IPS-18a (cell line): Measurements from ENCODE around the gene LCMT2.
"Not testable (repeated sequence)": the region's sequence is repeated elsewhere in the genome, so short reads cannot be mapped to it uniquely, and the experiment has no call there.

Experiments
- H3K27ac ChIP-seq: one replicate; pipeline ENCODE4 v1.5.1; 2013; ENCODE audit warnings: low read length
- H3K27me3 ChIP-seq: one replicate; pipeline ENCODE4 v1.6.1; 2013; ENCODE audit warnings: mild to moderate bottlenecking, low read length; ENCODE audit not compliant: control insufficient read depth, insufficient read depth
- H3K36me3 ChIP-seq: one replicate; pipeline ENCODE4 v1.6.1; 2013; ENCODE audit warnings: low read depth, low read length; ENCODE audit not compliant: control insufficient read depth
- H3K4me1 ChIP-seq: one replicate; pipeline ENCODE4 v1.6.1; 2013; ENCODE audit warnings: low read depth, low read length; ENCODE audit not compliant: control insufficient read depth
- H3K4me3 ChIP-seq: one replicate; pipeline ENCODE4 v1.5.1; 2013; ENCODE audit warnings: low read length
- H3K9ac ChIP-seq: one replicate; pipeline ENCODE4 v1.6.1; 2013; ENCODE audit warnings: mild to moderate bottlenecking, low read length, moderate library complexity
- H3K9me3 ChIP-seq: one replicate; pipeline ENCODE4 v1.6.1; 2013; ENCODE audit warnings: low read depth, low read length; ENCODE audit not compliant: control insufficient read depth

The LCMT2 gene

GRCh38 chr15:43302205-43302817 lies 28.1 kb downstream of the LCMT2 start, which contains the start of gene TGM7:
Gene TGM7, minus strand, starts transcription at chr15:43302255.
- no peak within 1 kb of the TSS for H3K9ac ChIP-seq
- H3K36me3 ChIP-seq, result no peaks in the 10 kb centered on the region
- H3K27me3 ChIP-seq, result no peaks in the 10 kb centered on the region
- no peaks in the 10 kb centered on the region for H3K4me1 ChIP-seq
- H3K4me3 ChIP-seq, result no peak within 1 kb of the TSS
- no peaks in the 10 kb centered on the region for H3K9me3 ChIP-seq
- no peak within 1 kb of the TSS for H3K27ac ChIP-seq

GRCh38 chr15:43299884-43300283 lies 30.5 kb downstream of the LCMT2 start:
- Histone ChIP-seq H3K27ac (no peak overlapping the region), H3K9ac (no peak overlapping the region), H3K9me3 (no peaks in the 10 kb centered on the region), H3K27me3 (no peaks in the 10 kb centered on the region), H3K4me3 (no peak overlapping the region), H3K36me3 (no peaks in the 10 kb centered on the region), H3K4me1 (no peaks in the 10 kb centered on the region)

DNA sequence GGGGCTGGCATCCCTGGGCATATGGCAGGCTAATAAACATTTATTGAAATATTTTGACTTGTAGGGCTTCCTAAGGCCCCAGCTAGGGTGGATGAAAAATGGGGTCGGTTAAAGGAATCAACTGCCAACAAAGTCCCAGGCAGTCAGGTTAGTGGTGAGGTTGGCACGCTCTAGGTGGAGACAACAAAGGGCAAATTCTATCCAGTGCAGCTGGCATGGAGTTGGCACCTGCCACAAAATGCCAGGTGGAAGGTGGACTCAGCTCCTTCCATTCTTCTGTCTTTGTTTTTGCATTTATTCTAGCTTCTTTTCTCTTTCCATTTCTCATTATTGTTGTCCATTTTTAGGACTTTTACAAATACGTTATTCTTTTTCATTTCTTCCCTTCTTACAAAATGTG lies 31.0 kb downstream of the LCMT2 start:
- H3K27me3 ChIP-seq, result no peaks in the 10 kb centered on the region
- H3K9me3 ChIP-seq, result no peaks in the 10 kb centered on the region
- no peaks in the 10 kb centered on the region for H3K36me3 ChIP-seq
- H3K4me1 ChIP-seq, result no peaks in the 10 kb centered on the region
- no peak overlapping the region for H3K9ac ChIP-seq
- no peak overlapping the region for H3K27ac ChIP-seq
- H3K4me3 ChIP-seq, result no peak overlapping the region

GRCh38 chr15:43294091-43294706 lies 36.2 kb downstream of the LCMT2 start:
- H3K27ac ChIP-seq, result no peak overlapping the region
- no peaks in the 10 kb centered on the region for H3K9me3 ChIP-seq
- H3K4me1 ChIP-seq, result no peaks in the 10 kb centered on the region
- H3K4me3 ChIP-seq, result no peak overlapping the region
- peaks cover 12% of the 10 kb centered on the region for H3K27me3 ChIP-seq
- no peak overlapping the region for H3K9ac ChIP-seq
- H3K36me3 ChIP-seq, result no peaks in the 10 kb centered on the region

DNA sequence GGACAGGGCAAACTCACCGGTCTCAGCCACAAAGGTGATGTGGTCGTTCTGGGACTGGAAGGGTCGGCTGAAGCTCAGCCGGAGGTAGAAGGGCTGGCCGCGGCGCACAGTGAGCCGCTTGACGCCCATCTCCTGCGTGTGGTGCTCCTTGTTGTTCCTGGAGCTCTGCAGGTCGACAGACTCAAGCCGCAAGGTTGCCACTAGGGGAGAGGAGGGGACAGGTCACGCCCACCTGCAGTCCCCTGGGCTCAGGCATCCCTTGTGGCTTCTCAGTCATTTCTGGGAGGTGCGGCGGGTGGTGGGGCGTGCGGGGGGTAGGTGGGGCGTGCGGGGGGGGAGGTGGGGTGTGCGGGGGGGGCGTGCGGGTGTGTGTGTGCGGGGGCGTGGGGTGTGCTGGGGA lies 36.9 kb downstream of the LCMT2 start:
- Histone ChIP-seq H3K27me3 (peaks cover 12% of the 10 kb centered on the region), H3K9me3 (no peaks in the 10 kb centered on the region), H3K4me1 (no peaks in the 10 kb centered on the region), H3K9ac (no peak overlapping the region), H3K27ac (no peak overlapping the region), H3K4me3 (no peak overlapping the region), H3K36me3 (no peaks in the 10 kb centered on the region)

DNA sequence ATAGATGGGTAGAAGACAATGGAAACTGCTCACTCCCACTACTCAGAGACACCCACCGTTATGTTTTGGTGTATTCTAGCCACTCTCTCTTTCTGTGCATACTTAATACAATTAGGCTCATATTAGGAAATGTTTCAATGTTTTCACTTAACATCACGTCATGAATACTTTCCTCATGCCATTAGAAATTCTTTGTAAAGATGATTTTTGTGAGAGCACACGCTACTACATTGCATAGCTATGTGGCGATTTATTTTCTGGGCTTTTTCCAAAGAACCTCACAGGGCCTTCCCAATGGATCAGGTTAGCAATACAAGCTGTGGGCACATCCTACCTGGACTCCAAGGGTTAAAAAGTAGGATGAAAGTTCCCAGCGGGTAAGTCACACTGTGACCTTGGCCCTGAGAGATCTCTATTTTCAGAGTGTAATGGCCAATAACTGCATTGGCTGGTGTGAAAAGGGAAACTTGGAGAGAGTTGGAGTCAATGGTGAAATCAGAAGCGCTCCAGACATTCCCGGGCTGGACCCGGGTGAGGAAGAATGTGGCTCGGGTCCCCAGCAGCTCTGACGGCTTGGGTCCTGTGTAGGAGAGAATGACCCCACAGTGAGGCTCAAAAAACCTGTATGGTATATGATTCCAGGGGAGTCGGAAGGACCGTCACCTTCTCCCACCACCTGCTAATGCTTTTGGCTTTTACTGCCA lies 37.8 kb downstream of the LCMT2 start:
- Histone ChIP-seq H3K36me3 (no peaks in the 10 kb centered on the region), H3K27me3 (peaks cover 12% of the 10 kb centered on the region), H3K4me1 (no peaks in the 10 kb centered on the region), H3K9me3 (no peaks in the 10 kb centered on the region), H3K27ac (no peak overlapping the region), H3K9ac (no peak overlapping the region), H3K4me3 (no peak overlapping the region)

DNA sequence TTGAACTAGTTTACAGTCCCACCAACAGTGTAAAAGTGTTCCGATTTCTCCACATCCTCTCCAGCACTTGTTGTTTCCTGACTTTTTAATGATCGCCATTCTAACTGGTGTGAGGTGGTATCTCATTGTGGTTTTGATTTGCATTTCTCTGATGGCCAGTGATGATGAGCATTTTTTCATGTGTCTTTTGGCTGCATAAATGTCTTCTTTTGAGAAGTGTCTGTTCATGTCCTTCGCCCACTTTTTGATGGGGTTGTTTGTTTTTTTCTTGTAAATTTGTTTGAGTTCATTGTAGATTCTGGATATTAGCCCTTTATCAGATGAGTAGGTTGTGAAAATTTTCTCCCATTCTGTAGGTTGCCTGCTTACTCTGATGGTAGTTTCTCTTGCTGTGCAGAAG lies 40.7 kb downstream of the LCMT2 start:
- H3K9me3 ChIP-seq, H3K27ac ChIP-seq, H3K9ac ChIP-seq, H3K4me3 ChIP-seq, H3K4me1 ChIP-seq, H3K36me3 ChIP-seq: not testable (repeated sequence)
- H3K27me3 ChIP-seq, result peaks cover 12% of the 10 kb centered on the region

GRCh38 chr15:43287254-43287653 lies 43.1 kb downstream of the LCMT2 start:
- H3K27me3 ChIP-seq, result peaks cover under 1% of the 10 kb centered on the region
- H3K4me3 ChIP-seq, result no peak overlapping the region
- H3K4me1 ChIP-seq, result no peaks in the 10 kb centered on the region
- H3K36me3 ChIP-seq, result no peaks in the 10 kb centered on the region
- no peak overlapping the region for H3K27ac ChIP-seq
- H3K9ac ChIP-seq, result no peak overlapping the region
- no peaks in the 10 kb centered on the region for H3K9me3 ChIP-seq

DNA sequence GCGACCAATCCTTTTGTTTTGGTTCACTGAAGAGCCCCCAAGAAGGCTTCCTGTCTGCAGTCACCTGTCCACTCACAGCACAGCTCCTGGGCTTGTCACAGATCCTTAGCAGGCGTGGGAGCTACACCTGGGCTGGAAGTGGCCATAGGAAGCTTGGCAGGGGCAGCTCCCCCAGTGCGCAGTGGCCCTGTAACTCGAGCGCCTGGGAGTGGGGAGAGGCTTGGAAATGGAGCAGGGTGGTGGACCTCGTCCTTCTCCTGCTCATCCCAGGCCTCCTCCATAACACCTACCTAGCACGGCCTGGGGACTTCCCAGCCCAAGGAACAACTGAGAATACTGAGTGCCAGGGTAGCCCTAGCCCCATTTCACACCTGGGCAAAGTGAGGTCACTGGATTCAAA lies 44.3 kb downstream of the LCMT2 start:
- Histone ChIP-seq H3K4me3 (no peak overlapping the region), H3K9ac (no peak overlapping the region), H3K4me1 (no peaks in the 10 kb centered on the region), H3K9me3 (no peaks in the 10 kb centered on the region), H3K36me3 (no peaks in the 10 kb centered on the region), H3K27me3 (no peaks in the 10 kb centered on the region), H3K27ac (no peak overlapping the region)

- no peak overlapping the region for H3K27ac ChIP-seq
- H3K4me3 ChIP-seq, result no peak overlapping the region
- H3K4me1 ChIP-seq, result no peaks in the 10 kb centered on the region
- no peaks in the 10 kb centered on the region for H3K9me3 ChIP-seq
- no peaks in the 10 kb centered on the region for H3K27me3 ChIP-seq
- H3K36me3 ChIP-seq, result no peaks in the 10 kb centered on the region
- no peak overlapping the region for H3K9ac ChIP-seq
Measured at GRCh38 chr15:43285609-43286037, 44.8 kb downstream of the LCMT2 start.

DNA sequence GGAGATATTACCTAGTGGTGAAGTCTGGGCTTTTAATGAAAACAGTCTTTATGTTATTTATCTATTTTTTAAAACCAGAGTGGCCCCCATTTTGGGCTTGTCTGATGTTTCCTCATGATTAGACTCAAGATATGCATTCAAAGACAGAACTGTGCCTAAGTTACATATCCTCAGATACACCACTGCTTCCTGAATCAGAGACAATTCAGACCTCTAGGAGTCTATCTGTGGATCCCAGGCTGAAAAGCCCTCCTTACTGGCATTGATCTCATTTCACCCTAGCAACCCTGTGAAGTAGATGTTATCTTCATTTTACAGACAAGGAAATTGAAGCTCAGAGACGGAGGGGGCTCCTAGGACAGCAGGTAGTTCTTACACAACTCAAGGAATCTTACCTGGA lies 46.8 kb downstream of the LCMT2 start:
- no peak overlapping the region for H3K9ac ChIP-seq
- H3K4me1 ChIP-seq, result no peaks in the 10 kb centered on the region
- H3K36me3 ChIP-seq, result no peaks in the 10 kb centered on the region
- no peak overlapping the region for H3K4me3 ChIP-seq
- no peak overlapping the region for H3K27ac ChIP-seq
- H3K9me3 ChIP-seq, result no peaks in the 10 kb centered on the region
- no peaks in the 10 kb centered on the region for H3K27me3 ChIP-seq
